ENCODE measurements around the gene ACAD10. TPM values are rescaled to one million over a fixed set of nuclear protein-coding genes. Genes with fewer than 3 reads are reported as not detected.

The ACAD10 gene
- total RNA-seq, 1 donor from 2014 or later, result 24.0 TPM

DNA sequence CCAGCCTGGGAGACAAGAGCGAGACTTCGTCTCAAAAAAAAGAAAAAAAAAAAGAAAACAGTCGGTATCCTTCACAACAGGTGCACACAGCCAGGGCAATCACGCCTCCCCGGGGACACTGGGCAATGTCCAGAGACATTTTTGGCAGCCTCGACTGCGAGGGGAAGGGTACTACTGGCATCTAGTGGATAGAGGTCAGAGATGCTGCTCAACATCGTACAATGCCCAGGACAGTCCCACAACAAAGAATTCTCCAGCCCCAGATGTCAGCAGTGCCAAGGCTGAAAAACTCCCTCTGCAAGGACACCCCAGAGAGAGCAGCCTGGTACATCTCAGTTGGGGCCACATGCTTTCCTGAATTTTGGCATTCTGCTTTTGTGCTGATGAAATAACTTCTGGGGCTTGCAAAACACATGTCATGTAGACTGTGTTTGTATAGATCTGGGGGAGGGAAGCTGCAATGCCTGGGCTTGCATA, 102.4 kb downstream of the ACAD10 start:
- ATAC-seq (peak; percentile 6 to 67), DNase-seq (no peak)
- Histone ChIP-seq H3K4me3 (no peak overlapping the region), H3K4me1 (peaks cover 22% of the 10 kb centered on the region), H3K9me3 (no peaks in the 10 kb centered on the region), H3K36me3 (peaks cover 97% of the 10 kb centered on the region), H3K27me3 (ENCODE audit: low read depth) (no peaks in the 10 kb centered on the region), H3K27ac (no peak overlapping the region)
- TF ChIP-seq, protein P1, sequence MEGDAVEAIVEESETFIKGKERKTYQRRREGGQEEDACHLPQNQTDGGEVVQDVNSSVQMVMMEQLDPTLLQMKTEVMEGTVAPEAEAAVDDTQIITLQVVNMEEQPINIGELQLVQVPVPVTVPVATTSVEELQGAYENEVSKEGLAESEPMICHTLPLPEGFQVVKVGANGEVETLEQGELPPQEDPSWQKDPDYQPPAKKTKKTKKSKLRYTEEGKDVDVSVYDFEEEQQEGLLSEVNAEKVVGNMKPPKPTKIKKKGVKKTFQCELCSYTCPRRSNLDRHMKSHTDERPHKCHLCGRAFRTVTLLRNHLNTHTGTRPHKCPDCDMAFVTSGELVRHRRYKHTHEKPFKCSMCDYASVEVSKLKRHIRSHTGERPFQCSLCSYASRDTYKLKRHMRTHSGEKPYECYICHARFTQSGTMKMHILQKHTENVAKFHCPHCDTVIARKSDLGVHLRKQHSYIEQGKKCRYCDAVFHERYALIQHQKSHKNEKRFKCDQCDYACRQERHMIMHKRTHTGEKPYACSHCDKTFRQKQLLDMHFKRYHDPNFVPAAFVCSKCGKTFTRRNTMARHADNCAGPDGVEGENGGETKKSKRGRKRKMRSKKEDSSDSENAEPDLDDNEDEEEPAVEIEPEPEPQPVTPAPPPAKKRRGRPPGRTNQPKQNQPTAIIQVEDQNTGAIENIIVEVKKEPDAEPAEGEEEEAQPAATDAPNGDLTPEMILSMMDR (IDR thresholded peaks at IDR 0.05), result peak; percentile 35
- intact Hi-C loops (cut with DNase I), result no loop called here

DNA sequence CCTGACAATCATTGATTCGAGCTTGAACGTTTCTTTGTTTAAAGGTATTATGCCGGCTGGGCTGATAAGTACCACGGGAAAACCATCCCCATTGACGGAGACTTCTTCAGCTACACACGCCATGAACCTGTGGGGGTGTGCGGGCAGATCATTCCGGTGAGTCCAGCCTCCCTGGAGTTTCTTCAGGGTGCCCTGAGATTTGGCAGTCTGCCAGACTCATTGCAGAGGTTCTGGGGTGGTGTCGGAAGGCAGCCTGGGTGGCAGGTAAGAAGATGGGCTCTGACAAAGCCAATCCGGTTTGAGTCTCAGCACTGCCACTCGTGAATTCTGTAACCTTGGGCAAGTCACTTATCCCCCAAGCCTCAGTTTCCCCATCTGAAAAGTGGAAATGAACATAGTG, 103.9 kb downstream of the ACAD10 start:
- intact Hi-C loops (cut with DNase I), result no loop called here
- peaks cover 97% of the 10 kb centered on the region for H3K36me3 ChIP-seq

DNA sequence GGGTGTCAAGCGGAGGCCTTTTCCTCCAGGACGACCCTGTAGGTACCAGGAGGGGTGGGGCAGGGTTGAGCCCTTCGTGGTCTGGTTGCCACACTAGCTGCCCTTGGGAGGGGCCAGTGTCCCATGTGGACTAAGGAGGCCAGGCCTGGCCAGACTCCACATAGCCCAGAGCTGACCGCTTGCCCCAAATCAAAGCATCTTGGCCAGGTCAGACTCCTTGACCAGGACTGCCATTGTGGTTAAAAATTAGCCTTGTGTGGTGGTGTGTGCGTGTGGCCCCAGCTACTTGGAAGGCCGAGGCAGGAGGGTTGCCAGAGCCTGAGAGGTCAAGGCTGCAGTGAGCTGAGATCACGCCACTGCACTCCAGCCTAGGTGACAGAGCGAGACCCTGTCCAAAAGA, 105.7 kb downstream of the ACAD10 start:
- Histone ChIP-seq H3K27me3 (ENCODE audit: low read depth) (no peaks in the 10 kb centered on the region), H3K36me3 (peaks cover 97% of the 10 kb centered on the region), H3K4me1 (peaks cover 17% of the 10 kb centered on the region), H3K27ac (no peak overlapping the region), H3K9me3 (no peaks in the 10 kb centered on the region), H3K4me3 (no peak overlapping the region)
- TF ChIP-seq, protein P1 (IDR thresholded peaks at IDR 0.05), result no peak
- DNase-seq (no peak), ATAC-seq (peak in 1 of 2 donors; percentile 24)
- intact Hi-C loops (cut with DNase I), result no loop called here

More for the DNA sequence above, 103.9 kb downstream of the ACAD10 start:
- ATAC-seq, result no peak
- Histone ChIP-seq H3K4me1 (peaks cover 20% of the 10 kb centered on the region), H3K27ac (no peak overlapping the region), H3K4me3 (no peak overlapping the region), H3K27me3 (ENCODE audit: low read depth) (no peaks in the 10 kb centered on the region), H3K9me3 (no peaks in the 10 kb centered on the region)
- TF ChIP-seq, protein P1 (IDR thresholded peaks at IDR 0.05), result no peak
- DNase-seq, result no peak

DNA sequence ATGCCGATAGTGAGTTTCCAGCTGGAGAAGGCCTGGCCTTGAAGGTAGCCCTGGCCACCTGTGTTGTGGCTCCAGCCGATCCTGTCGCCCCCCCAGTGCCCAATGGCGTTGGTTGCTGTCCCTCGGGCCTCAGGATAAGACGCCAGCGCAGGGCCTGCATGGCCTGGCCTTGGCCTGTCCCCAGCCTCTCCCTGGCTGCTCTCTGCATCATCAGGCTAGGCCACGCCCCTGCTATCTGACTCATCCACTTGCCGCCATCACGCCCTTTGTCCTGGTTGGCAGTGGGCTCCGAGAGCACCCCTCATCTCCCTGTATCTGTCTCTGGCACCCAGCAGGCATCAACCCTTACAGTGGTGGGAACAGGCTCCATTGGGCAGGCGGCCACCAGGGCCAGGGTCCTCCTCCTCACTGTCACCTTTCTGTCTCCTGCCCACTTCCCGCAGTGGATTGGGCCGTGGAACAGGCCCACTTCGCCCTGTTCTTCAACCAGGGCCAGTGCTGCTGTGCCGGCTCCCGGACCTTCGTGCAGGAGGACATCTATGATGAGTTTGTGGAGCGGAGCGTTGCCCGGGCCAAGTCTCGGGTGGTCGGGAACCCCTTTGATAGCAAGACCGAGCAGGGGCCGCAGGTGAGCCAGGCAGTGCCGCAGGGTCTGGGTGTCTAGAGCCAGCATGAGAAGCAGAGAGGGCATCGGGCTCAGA, 106.5 kb downstream of the ACAD10 start:
- H3K9me3 ChIP-seq, result no peaks in the 10 kb centered on the region
- H3K27me3 ChIP-seq (ENCODE audit: low read depth), result no peaks in the 10 kb centered on the region
- ATAC-seq, result peak; percentile 36 to 52
- peaks cover 97% of the 10 kb centered on the region for H3K36me3 ChIP-seq
- DNase-seq, result no peak
- TF ChIP-seq, protein P1 (IDR thresholded peaks at IDR 0.05), result no peak
- H3K4me3 ChIP-seq, result no peak overlapping the region
- no peak overlapping the region for H3K27ac ChIP-seq
- intact Hi-C loops (cut with DNase I), result no loop called here
- H3K4me1 ChIP-seq, result peaks cover 13% of the 10 kb centered on the region

DNA sequence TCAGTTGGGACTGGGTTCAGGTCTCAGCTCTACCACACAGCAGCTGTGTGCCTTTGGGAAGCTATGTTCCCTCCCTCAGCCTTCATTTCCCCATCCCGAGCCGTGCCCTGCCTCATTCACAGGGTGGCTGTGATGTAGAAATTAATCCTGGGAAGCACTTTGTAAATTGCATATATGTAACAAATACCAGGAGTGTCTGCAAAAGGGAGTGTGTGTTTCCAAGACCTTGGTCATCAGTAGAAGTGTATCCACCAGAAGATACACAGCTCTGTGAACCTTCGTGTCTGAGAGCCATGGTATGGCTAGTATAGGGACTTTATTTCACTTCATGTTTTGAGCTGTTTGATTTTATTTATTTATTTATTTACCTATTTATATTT, 107.0 kb downstream of the ACAD10 start:
- H3K4me3 ChIP-seq, result no peak overlapping the region
- no peaks in the 10 kb centered on the region for H3K27me3 ChIP-seq (ENCODE audit: low read depth)
- intact Hi-C loops (cut with DNase I), result no loop called here
- peaks cover 97% of the 10 kb centered on the region for H3K36me3 ChIP-seq
- no peaks in the 10 kb centered on the region for H3K9me3 ChIP-seq
- H3K4me1 ChIP-seq, result peaks cover 8% of the 10 kb centered on the region
- TF ChIP-seq, protein P1 (IDR thresholded peaks at IDR 0.05), result no peak
- peak overlapping the region; percentile 11 for H3K27ac ChIP-seq
- DNase-seq, result no peak
- ATAC-seq, result no peak

All from lower lobe of right lung (tissue), 2 donors.